ENCODE results near the gene ENG.
A peak's percentile ranks its signal among the peaks of the same experiment; 100 is the strongest.

DNA sequence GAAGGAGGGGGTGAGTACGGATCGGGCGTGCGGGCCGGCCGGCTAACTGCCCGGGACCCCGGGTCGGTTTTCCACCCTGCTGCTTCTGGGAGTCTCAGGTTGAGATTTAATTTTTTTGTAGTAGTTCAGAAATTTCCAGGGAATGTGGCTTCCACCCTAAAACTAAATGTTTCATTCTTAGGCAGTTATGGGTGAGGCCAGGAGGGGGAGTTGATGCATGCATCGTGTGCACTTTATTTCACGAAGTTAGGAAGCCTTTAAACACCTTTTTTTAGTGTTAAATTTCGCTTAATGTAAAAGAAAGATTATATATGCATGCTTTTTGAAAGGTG, 67.7 kb downstream of the ENG start:
- TF ChIP-seq CTCF (IDR thresholded peaks at IDR 0.05; ENCODE audit: borderline replicate concordance, extremely low read depth, low read length, poor library complexity, severe bottlenecking) (peak; percentile 64), EZH2 (IDR thresholded peaks at IDR 0.05; ENCODE audit: borderline replicate concordance, low read depth, low read length, severe bottlenecking) (no peak)

All from DND-41 (cell line).